HFF-Myc (cell line): ENCODE data around the gene AFAP1L2.

Experiments used
- DNase-seq: peaks from one replicate; pipeline ENCODE4 v3.0.0-alpha.2; 2011; ENCODE audit warnings: low read depth; ENCODE audit errors: extremely low read depth
- H3K4me3 ChIP-seq: replicated peaks from 2 replicates; pipeline ENCODE4 v1.5.1; 2011; ENCODE audit warnings: low read depth, mild to moderate bottlenecking, control low read depth, low read length
- CTCF ChIP-seq: IDR thresholded peaks from 2 replicates; pipeline ENCODE4 v1.5.1; 2012; ENCODE audit warnings: mild to moderate bottlenecking, low read depth, low read length, control low read depth; ENCODE audit errors: missing control alignments

The AFAP1L2 gene

GRCh38 chr10:114285961-114286441 is 118.3 kb downstream of the AFAP1L2 start:
- no peak for TF ChIP-seq CTCF
- no peak for DNase-seq
- H3K4me3 ChIP-seq: no peak overlapping the region

- H3K4me3 ChIP-seq: no peak overlapping the region
- no peak for DNase-seq
- no peak for TF ChIP-seq CTCF
Observed at GRCh38 chr10:114284346-114285071, 119.8 kb downstream of the AFAP1L2 start.

- no peak for TF ChIP-seq CTCF
- DNase-seq: no peak
- H3K4me3 ChIP-seq: no peak overlapping the region
Observed at GRCh38 chr10:114283535-114284234, 120.6 kb downstream of the AFAP1L2 start.

GRCh38 chr10:114283091-114283490 is 121.2 kb downstream of the AFAP1L2 start:
- no peak overlapping the region for H3K4me3 ChIP-seq

GRCh38 chr10:114282526-114282925 is 121.8 kb downstream of the AFAP1L2 start:
- TF ChIP-seq CTCF: no peak
- H3K4me3 ChIP-seq: no peak overlapping the region
- no peak for DNase-seq

More at GRCh38 chr10:114283091-114283490, 121.2 kb downstream of the AFAP1L2 start:
- TF ChIP-seq CTCF: no peak
- no peak for DNase-seq

GRCh38 chr10:114281461-114281860 is 122.8 kb downstream of the AFAP1L2 start:
- DNase-seq: no peak
- no peak for TF ChIP-seq CTCF
- H3K4me3 ChIP-seq: no peak overlapping the region
